RKO (cell line): ENCODE measurements around the gene BRCA2.
"Not testable (repeated sequence)": the region's sequence is repeated elsewhere in the genome, so short reads cannot be mapped to it uniquely, and the experiment has no call there.

Experiments
- DNase-seq: peaks from one replicate; pipeline ENCODE4 v3.0.0-alpha.2; 2016; ENCODE audit warnings: low spot score

BRCA2 gene

DNA sequence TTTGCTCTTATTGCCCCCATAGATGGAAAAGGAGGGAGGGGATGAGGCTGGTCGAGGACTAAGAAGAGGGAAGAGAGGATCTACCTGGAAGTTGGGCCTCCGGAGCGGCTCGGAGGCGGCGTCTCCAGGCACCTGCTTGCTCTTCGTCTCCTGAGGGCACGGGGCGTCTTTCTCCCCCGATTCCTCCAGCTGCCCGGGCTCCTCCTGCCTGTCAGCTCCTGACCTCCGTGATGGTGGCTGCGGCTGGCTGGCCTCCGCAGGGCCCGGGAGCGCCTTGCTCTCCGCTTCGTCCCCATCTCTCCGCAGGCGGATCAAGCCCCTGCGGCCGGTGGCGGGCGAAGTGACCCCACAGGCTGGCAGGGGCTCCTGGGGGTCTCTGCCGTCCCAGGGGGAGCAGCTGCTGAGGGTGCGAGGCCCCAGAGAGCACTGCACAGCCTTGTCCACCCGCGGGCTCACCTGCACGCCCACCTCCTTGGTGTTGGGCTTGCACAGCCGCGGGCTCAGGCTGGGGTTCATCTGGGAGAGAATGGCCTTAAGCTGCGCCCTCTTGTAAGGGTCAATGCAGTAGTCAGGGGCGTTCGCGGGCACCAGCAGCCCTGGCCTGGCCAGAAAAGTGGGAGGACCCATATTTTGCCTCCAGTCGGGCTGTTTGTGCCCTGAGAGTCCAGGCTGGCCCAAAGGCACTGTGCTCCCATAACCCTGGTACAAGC, 4.0 kb upstream of the BRCA2 start:
- no peak for DNase-seq

- DNase-seq, result peak; percentile 72
Measured at GRCh38 chr13:32314271-32315237, 754 bp upstream of the BRCA2 start.

DNA sequence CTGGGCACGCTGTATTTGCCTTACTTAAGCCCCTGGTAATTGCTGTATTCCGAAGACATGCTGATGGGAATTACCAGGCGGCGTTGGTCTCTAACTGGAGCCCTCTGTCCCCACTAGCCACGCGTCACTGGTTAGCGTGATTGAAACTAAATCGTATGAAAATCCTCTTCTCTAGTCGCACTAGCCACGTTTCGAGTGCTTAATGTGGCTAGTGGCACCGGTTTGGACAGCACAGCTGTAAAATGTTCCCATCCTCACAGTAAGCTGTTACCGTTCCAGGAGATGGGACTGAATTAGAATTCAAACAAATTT, 676 bp downstream of the BRCA2 start:
- no peak for DNase-seq

GRCh38 chr13:32316501-32316900, 1.2 kb downstream of the BRCA2 start:
- peak; percentile 49 for DNase-seq

GRCh38 chr13:32317716-32318465, 2.6 kb downstream of the BRCA2 start:
- no peak for DNase-seq

DNA sequence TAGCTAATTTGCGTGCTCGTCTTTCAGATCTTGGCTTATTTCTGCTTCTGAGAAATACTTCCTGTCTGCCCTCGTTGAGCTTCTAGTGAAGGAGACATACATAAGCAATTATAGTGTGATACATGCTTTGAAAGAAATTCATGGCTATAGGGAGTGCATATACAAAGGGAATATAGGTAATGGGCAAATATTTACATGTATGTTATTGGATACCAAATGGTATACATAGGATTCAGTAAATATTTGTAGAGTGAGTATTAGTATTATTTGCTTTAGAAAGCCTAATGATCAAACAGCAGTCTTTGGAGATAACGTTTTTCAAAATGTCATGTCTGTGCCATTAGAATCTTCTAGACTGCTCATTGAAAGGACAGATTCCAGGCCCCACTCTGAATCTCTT, 5.2 kb downstream of the BRCA2 start:
- DNase-seq, result no peak

DNA sequence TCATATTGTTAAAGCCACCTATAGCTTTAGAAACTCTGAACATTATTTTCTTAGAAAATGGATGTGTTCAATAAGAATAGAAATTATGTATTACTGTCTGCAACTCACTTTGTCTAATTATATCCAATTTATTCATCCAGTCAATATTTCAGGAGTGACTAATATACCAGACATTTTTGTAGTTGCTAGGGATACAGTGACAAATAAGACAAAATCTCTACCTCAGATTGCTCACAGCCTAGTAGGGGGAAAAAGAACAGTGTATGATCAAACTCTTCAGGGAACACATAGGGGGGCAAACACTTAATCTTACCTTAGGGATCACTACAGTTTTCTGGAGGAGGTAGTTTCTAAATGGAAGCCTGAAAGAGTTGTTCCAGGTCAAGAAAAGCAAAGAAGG, 8.6 kb downstream of the BRCA2 start:
- DNase-seq, result peak; percentile 65

DNA sequence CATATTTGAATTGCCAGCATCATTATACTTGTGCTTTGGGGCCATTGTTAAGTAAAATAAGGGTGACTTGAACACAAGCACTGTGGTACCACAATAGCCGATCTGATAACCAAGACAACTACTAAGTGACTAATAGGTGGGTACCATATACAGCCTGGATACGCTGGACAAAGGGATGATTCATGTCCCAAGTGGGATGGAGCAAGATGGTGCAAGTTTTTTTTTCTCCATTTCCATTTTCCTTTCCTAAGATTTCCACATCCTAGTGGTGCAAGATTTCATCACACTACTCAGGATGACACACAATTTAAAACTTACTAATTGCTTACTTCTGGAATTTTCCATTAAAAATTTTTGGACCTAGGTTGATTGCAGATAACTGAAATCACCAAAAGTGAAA, 15.1 kb downstream of the BRCA2 start:
- DNase-seq, result peak; percentile 34

DNA sequence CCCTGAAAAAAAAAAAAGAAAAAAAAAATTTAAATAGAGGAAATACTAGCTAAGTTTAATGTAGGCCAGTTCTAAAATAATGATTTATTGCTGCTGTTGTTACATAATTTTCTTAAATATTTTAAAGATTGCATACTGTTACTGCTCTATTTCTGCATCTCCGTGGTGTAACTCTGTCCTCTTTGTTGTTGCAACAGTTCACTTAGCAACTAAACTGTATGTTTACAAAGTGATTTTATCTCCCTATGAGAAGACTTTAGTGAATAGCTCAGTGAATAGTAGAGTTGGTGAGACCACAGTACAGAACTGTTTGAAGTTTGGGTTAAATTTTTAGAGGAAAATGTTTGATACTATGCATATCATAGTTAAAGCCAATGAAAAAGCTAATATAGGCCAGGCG, 19.4 kb downstream of the BRCA2 start:
- no peak for DNase-seq

DNA sequence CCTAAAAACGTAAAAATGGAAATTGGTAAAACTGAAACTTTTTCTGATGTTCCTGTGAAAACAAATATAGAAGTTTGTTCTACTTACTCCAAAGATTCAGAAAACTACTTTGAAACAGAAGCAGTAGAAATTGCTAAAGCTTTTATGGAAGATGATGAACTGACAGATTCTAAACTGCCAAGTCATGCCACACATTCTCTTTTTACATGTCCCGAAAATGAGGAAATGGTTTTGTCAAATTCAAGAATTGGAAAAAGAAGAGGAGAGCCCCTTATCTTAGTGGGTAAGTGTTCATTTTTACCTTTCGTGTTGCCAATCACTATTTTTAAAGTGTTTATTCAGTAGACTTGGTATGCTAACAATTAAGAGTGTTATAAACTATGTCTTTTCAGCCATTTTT, 25.6 kb downstream of the BRCA2 start:
- DNase-seq, result no peak

DNA sequence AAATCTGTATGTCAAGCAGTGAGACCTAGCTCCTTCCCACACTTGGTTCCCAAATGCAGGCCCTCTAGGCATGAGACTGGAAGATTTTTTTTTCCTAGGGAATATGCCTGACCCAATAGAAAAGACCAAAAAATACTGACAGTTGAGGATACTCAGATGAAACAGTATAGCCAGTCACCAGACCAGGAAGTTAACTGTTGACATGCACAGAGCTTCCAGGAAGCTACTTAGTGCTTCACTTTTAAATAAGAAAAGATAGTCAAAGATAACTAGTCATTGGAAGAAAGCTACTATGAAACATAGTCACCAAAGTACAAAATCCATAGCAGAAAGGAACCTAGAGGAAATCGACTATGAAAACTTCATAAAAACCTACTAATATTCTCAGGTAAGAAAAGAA, 32.3 kb downstream of the BRCA2 start:
- DNase-seq, result no peak

DNA sequence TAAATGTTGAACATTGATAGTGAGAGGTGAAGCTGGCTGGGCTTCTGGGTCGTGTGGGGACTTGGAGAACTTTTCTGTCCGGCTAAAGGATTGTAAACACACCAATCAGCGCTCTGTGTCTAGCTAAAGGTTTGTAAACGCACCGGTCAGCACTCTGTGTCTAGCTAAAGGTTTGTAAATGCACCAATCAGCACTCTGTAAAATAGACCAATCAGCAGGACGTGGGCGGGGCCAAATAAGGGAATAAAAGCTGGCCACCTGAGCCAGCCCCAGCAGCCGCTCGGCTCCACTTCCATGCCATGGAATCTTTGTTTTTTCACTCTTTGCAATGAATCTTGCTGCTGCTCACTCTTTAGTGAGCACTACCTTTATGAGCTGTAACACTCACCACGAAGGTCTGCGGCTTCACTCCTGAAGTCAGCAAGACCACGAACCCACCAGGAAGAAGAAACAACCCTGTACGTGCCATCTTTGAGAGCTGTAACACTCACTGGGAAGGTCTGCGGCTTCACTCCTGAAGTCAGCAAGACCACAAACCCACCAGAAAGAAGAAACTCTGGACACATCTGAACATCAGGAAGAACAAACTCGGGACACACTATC, 35.6 kb downstream of the BRCA2 start:
- DNase-seq, result not testable (repeated sequence)

GRCh38 chr13:32354040-32354439, 38.7 kb downstream of the BRCA2 start:
- DNase-seq, result no peak

- DNase-seq, result not testable (repeated sequence)
Measured at GRCh38 chr13:32355935-32356334, 40.6 kb downstream of the BRCA2 start.

- no peak for DNase-seq
Measured at GRCh38 chr13:32362574-32362973, 47.3 kb downstream of the BRCA2 start.

DNA sequence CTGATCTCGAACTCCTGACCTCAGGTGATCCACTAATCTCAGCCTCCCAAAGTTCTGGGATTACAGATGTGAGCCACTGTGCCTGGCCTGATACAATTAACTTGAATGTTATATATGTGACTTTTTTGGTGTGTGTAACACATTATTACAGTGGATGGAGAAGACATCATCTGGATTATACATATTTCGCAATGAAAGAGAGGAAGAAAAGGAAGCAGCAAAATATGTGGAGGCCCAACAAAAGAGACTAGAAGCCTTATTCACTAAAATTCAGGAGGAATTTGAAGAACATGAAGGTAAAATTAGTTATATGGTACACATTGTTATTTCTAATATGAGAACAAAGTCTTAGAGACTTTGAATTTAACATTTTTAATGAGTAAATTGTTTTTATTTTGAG, 55.5 kb downstream of the BRCA2 start:
- no peak for DNase-seq

GRCh38 chr13:32376642-32377415, 61.5 kb downstream of the BRCA2 start:
- no peak for DNase-seq

- no peak for DNase-seq
Measured at GRCh38 chr13:32378012-32378411, 62.7 kb downstream of the BRCA2 start.

- no peak for DNase-seq
Measured at GRCh38 chr13:32381539-32381938, 66.2 kb downstream of the BRCA2 start.

- no peak for DNase-seq
Measured at GRCh38 chr13:32383836-32384618, 68.7 kb downstream of the BRCA2 start.

GRCh38 chr13:32384702-32385101, 69.4 kb downstream of the BRCA2 start:
- DNase-seq, result no peak
